Measurements from ENCODE around the gene KSR2. TPM values are rescaled to one million over a fixed set of nuclear protein-coding genes. Genes with fewer than 3 reads are reported as not detected.
A peak's percentile ranks its signal among the peaks of the same experiment; 100 is the strongest.
"Not testable (repeated sequence)": the region's sequence is repeated elsewhere in the genome, so short reads cannot be mapped to it uniquely, and the experiment has no call there.

KSR2 gene
- total and polyA plus RNA-seq, 3 experiments from 2014 or later, result 0.07 to 0.11 TPM; not detected in 1

GRCh38 chr12:117643971-117644370, 324.8 kb downstream of the KSR2 start:
- POLR2A ChIA-PET, result no interaction called here
- Histone ChIP-seq H3K9me3 (ENCODE audit: low read length) (no peaks in the 10 kb centered on the region), H3K36me3 (ENCODE audit: insufficient read depth, low read length) (no peaks in the 10 kb centered on the region), H3K4me1 (ENCODE audit: insufficient read depth, low read length) (no peaks in the 10 kb centered on the region), H3K4me3 (ENCODE audit: low read length) (no peak overlapping the region), H3K27me3 (ENCODE audit: insufficient read depth, low read length, poor library complexity, severe bottlenecking) (no peaks in the 10 kb centered on the region), H3K27ac (ENCODE audit: low read depth, low read length) (no peak overlapping the region)
- H3K4me1 Mint-ChIP-seq, result no peaks in the 10 kb centered on the region
- H3K4me3 Mint-ChIP-seq, result no peak overlapping the region
- H3K36me3 Mint-ChIP-seq, result no peaks in the 10 kb centered on the region
- peaks cover 0 to 6% (median 2%) of the 10 kb centered on the region in 5 donors for H3K9me3 Mint-ChIP-seq
- no peaks in the 10 kb centered on the region for H3K27me3 Mint-ChIP-seq
- CTCF ChIA-PET, result no interaction called here
- H3K27ac Mint-ChIP-seq, result no peak overlapping the region
- no peak for DNase-seq

DNA sequence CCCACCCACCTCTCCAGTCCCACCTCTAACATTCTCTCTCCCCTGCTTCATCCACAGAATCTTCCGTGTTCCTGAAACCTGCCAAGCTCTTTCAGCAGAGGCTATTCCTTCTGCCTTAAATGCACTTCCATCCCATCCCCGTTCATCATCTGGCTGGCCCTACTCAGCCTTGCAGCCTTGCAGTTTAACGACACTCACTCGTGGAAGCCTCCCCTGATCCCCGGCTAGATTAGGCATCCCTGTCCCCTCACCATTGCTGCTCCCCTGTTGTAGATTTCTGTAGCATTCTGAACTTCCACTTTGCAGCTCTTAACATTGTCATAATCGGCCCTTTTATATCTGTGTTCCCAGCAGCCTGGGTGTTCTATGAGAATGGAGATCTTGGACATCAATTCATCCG, 326.9 kb downstream of the KSR2 start:
- POLR2A ChIA-PET, result no interaction called here
- H3K4me1 Mint-ChIP-seq, result no peaks in the 10 kb centered on the region
- H3K36me3 Mint-ChIP-seq, result no peaks in the 10 kb centered on the region
- Histone ChIP-seq H3K4me3 (ENCODE audit: low read length) (no peak overlapping the region), H3K27ac (ENCODE audit: low read depth, low read length) (no peak overlapping the region), H3K4me1 (ENCODE audit: insufficient read depth, low read length) (no peaks in the 10 kb centered on the region), H3K27me3 (ENCODE audit: insufficient read depth, low read length, poor library complexity, severe bottlenecking) (no peaks in the 10 kb centered on the region), H3K36me3 (ENCODE audit: insufficient read depth, low read length) (no peaks in the 10 kb centered on the region), H3K9me3 (ENCODE audit: low read length) (no peaks in the 10 kb centered on the region)
- H3K27ac Mint-ChIP-seq, result no peak overlapping the region
- CTCF ChIA-PET, result no interaction called here
- H3K27me3 Mint-ChIP-seq, result no peaks in the 10 kb centered on the region
- DNase-seq, result no peak
- H3K9me3 Mint-ChIP-seq, result peaks cover 0 to 8% (median 8%) of the 10 kb centered on the region in 5 donors
- H3K4me3 Mint-ChIP-seq, result peak overlapping the region in 1 of 7 donors; percentile 18

DNA sequence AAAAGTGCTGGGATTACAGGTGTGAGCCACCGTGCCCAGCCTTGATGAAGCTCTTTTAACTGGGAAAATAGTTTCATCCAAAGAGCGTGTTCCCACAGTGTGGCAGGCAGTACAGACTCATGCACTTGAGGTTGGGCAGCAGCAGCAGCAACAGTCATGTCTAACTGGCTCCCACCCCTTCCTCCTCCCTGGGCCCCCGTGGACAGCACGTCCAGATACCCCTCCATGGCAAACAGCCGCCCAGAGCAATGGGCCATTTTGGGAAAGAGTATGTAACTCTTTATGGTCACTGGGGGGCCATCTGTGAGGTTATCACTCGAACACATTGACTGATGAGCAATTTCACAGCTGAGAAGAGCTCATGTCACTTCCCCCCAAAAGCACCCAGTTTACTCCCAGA, 328.3 kb downstream of the KSR2 start:
- no peaks in the 10 kb centered on the region for H3K9me3 ChIP-seq (ENCODE audit: low read length)
- Mint-ChIP-seq H3K4me3 (no peak overlapping the region), H3K27ac (no peak overlapping the region), H3K27me3 (no peaks in the 10 kb centered on the region), H3K4me1 (no peaks in the 10 kb centered on the region), H3K9me3 (peaks cover 0 to 12% (median 8%) of the 10 kb centered on the region in 5 donors), H3K36me3 (no peaks in the 10 kb centered on the region)
- no peaks in the 10 kb centered on the region for H3K36me3 ChIP-seq (ENCODE audit: insufficient read depth, low read length)
- no peaks in the 10 kb centered on the region for H3K4me1 ChIP-seq (ENCODE audit: insufficient read depth, low read length)
- H3K27me3 ChIP-seq (ENCODE audit: insufficient read depth, low read length, poor library complexity, severe bottlenecking), result no peaks in the 10 kb centered on the region
- H3K27ac ChIP-seq (ENCODE audit: low read depth, low read length), result no peak overlapping the region
- DNase-seq, result no peak
- ChIA-PET POLR2A (no interaction called here), CTCF (interaction anchor here (0.9 kb wide), 1 partner anchor 21 kb away, joined by 3 read pairs; no protein-coding TSS in a partner anchor)
- H3K4me3 ChIP-seq (ENCODE audit: low read length), result no peak overlapping the region

- H3K4me3 Mint-ChIP-seq, result no peak overlapping the region
- peaks cover 0 to 12% (median 3%) of the 10 kb centered on the region in 5 donors for H3K9me3 Mint-ChIP-seq
Observed at GRCh38 chr12:117629454-117629853, 339.3 kb downstream of the KSR2 start.

DNA sequence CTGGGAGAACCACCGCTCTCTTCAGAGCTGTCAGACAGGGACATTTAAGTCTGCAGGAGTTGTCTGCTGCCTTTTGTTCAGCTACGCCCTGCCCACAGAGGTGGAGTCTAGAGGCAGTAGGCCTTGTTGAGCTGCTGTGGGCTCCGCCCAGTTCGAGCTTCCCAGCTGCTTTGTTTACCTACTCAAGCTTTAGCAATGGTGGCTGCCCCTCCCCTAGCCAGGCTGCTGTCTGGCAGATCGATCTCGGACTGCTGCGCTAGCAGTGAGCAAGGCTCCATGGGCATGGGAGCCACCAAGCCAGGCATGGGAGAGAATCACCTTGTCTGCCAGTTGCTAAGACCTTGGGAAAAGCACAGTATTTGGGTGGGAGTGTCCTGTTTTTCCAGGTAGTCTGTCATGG, 340.1 kb downstream of the KSR2 start:
- H3K27me3 Mint-ChIP-seq, result peaks cover 0 to 13% of the 10 kb centered on the region in 2 donors
- H3K27me3 ChIP-seq (ENCODE audit: insufficient read depth, low read length, poor library complexity, severe bottlenecking); H3K4me3 ChIP-seq (ENCODE audit: low read length); H3K4me1 Mint-ChIP-seq; H3K36me3 Mint-ChIP-seq; POLR2A ChIA-PET; H3K4me3 Mint-ChIP-seq; H3K4me1 ChIP-seq (ENCODE audit: insufficient read depth, low read length); H3K36me3 ChIP-seq (ENCODE audit: insufficient read depth, low read length); H3K9me3 ChIP-seq (ENCODE audit: low read length); H3K27ac ChIP-seq (ENCODE audit: low read depth, low read length); H3K27ac Mint-ChIP-seq; CTCF ChIA-PET; DNase-seq: not testable (repeated sequence)
- peaks cover 0 to 13% (median 7%) of the 10 kb centered on the region in 5 donors for H3K9me3 Mint-ChIP-seq

More at GRCh38 chr12:117629454-117629853, 339.3 kb downstream of the KSR2 start:
- CTCF ChIA-PET, result no interaction called here
- no peak for DNase-seq
- H3K4me3 ChIP-seq (ENCODE audit: low read length), result no peak overlapping the region
- no peaks in the 10 kb centered on the region for H3K36me3 ChIP-seq (ENCODE audit: insufficient read depth, low read length)
- H3K9me3 ChIP-seq (ENCODE audit: low read length), result no peaks in the 10 kb centered on the region
- H3K27me3 Mint-ChIP-seq, result peaks cover 0 to 10% of the 10 kb centered on the region in 2 donors
- no peaks in the 10 kb centered on the region for H3K4me1 ChIP-seq (ENCODE audit: insufficient read depth, low read length)
- POLR2A ChIA-PET, result no interaction called here
- H3K27ac Mint-ChIP-seq, result no peak overlapping the region
- no peak overlapping the region for H3K27ac ChIP-seq (ENCODE audit: low read depth, low read length)
- no peaks in the 10 kb centered on the region for H3K36me3 Mint-ChIP-seq
- no peaks in the 10 kb centered on the region for H3K27me3 ChIP-seq (ENCODE audit: insufficient read depth, low read length, poor library complexity, severe bottlenecking)
- H3K4me1 Mint-ChIP-seq, result no peaks in the 10 kb centered on the region

- no peaks in the 10 kb centered on the region for H3K9me3 ChIP-seq (ENCODE audit: low read length)
- CTCF ChIA-PET, result no interaction called here
- DNase-seq, result no peak
- H3K27me3 Mint-ChIP-seq, result peaks cover 0 to 8% of the 10 kb centered on the region in 2 donors
- H3K9me3 Mint-ChIP-seq, result peaks cover 0 to 20% (median 10%) of the 10 kb centered on the region in 5 donors
- H3K27ac Mint-ChIP-seq, result no peak overlapping the region
- no peaks in the 10 kb centered on the region for H3K36me3 Mint-ChIP-seq
- no peaks in the 10 kb centered on the region for H3K4me1 Mint-ChIP-seq
- H3K27me3 ChIP-seq (ENCODE audit: insufficient read depth, low read length, poor library complexity, severe bottlenecking), result no peaks in the 10 kb centered on the region
- H3K27ac ChIP-seq (ENCODE audit: low read depth, low read length), result no peak overlapping the region
- no peaks in the 10 kb centered on the region for H3K36me3 ChIP-seq (ENCODE audit: insufficient read depth, low read length)
- POLR2A ChIA-PET, result no interaction called here
- no peak overlapping the region for H3K4me3 Mint-ChIP-seq
- no peak overlapping the region for H3K4me3 ChIP-seq (ENCODE audit: low read length)
- H3K4me1 ChIP-seq (ENCODE audit: insufficient read depth, low read length), result no peaks in the 10 kb centered on the region
Observed at GRCh38 chr12:117622741-117623140, 346.0 kb downstream of the KSR2 start.

DNA sequence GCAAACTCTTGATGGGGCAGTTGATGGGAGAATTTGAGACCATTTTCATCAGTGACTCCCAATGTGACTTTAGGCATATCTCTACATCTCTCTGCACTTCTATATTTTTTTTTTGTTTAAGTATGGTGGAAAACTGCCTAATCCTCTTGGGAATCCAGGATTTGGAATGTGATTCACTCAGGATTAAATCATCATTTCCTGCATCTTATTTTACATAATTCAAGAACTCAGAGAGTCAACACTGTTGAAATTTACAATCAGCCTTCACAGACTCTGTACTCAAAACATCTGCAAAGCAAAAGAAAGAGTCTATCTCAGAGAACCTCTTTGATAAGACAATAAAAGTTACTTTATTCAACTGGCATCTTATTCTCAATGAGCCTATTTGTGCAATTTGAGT, 346.7 kb downstream of the KSR2 start:
- CTCF ChIA-PET, result no interaction called here
- peaks cover 3 to 20% (median 10%) of the 10 kb centered on the region in 5 donors for H3K9me3 Mint-ChIP-seq
- no peak for DNase-seq
- Histone ChIP-seq H3K27me3 (ENCODE audit: insufficient read depth, low read length, poor library complexity, severe bottlenecking) (no peaks in the 10 kb centered on the region), H3K9me3 (ENCODE audit: low read length) (no peaks in the 10 kb centered on the region), H3K27ac (ENCODE audit: low read depth, low read length) (no peak overlapping the region), H3K4me3 (ENCODE audit: low read length) (no peak overlapping the region), H3K36me3 (ENCODE audit: insufficient read depth, low read length) (no peaks in the 10 kb centered on the region), H3K4me1 (ENCODE audit: insufficient read depth, low read length) (no peaks in the 10 kb centered on the region)
- H3K4me3 Mint-ChIP-seq, result no peak overlapping the region
- POLR2A ChIA-PET, result no interaction called here
- peaks cover 0 to 8% of the 10 kb centered on the region in 2 donors for H3K27me3 Mint-ChIP-seq
- no peak overlapping the region for H3K27ac Mint-ChIP-seq
- no peaks in the 10 kb centered on the region for H3K36me3 Mint-ChIP-seq
- no peaks in the 10 kb centered on the region for H3K4me1 Mint-ChIP-seq

- no peak overlapping the region for H3K4me3 Mint-ChIP-seq
- no peak for DNase-seq
- Histone ChIP-seq H3K4me1 (ENCODE audit: insufficient read depth, low read length) (no peaks in the 10 kb centered on the region), H3K9me3 (ENCODE audit: low read length) (no peaks in the 10 kb centered on the region), H3K27ac (ENCODE audit: low read depth, low read length) (no peak overlapping the region), H3K27me3 (ENCODE audit: insufficient read depth, low read length, poor library complexity, severe bottlenecking) (no peaks in the 10 kb centered on the region), H3K36me3 (ENCODE audit: insufficient read depth, low read length) (no peaks in the 10 kb centered on the region), H3K4me3 (ENCODE audit: low read length) (no peak overlapping the region)
- H3K36me3 Mint-ChIP-seq, result no peaks in the 10 kb centered on the region
- no peaks in the 10 kb centered on the region for H3K4me1 Mint-ChIP-seq
- H3K27me3 Mint-ChIP-seq, result peaks cover 0 to 4% of the 10 kb centered on the region in 2 donors
- ChIA-PET CTCF (no interaction called here), POLR2A (no interaction called here)
- peaks cover 0 to 9% (median 0%) of the 10 kb centered on the region in 5 donors for H3K9me3 Mint-ChIP-seq
- H3K27ac Mint-ChIP-seq, result no peak overlapping the region
Observed at GRCh38 chr12:117607778-117608177, 361.0 kb downstream of the KSR2 start.

DNA sequence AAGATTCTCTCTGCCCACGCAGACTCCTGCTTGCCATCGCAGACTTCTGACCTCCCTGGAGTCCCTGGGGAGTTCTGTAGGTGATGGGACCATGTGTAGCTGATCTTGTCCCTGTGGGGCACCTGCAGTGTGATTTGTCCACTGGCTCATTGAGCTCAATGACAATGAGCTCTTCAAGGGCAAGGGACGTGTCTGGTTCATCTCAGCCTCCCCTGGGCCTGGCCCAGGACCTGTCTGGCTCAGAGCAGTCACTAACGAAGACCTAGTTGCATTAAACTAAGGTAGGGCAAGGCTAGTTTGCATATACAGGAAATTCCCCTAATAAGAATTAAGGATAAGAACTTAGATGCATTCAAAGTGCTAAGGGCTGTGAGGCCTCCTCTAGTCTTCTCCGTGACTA, 361.8 kb downstream of the KSR2 start:
- ChIA-PET POLR2A (no interaction called here), CTCF (no interaction called here)
- no peaks in the 10 kb centered on the region for H3K36me3 ChIP-seq (ENCODE audit: insufficient read depth, low read length)
- no peaks in the 10 kb centered on the region for H3K4me1 ChIP-seq (ENCODE audit: insufficient read depth, low read length)
- H3K27ac ChIP-seq (ENCODE audit: low read depth, low read length), result no peak overlapping the region
- H3K27me3 ChIP-seq (ENCODE audit: insufficient read depth, low read length, poor library complexity, severe bottlenecking), result no peaks in the 10 kb centered on the region
- no peaks in the 10 kb centered on the region for H3K36me3 Mint-ChIP-seq
- peaks cover 0 to 4% of the 10 kb centered on the region in 2 donors for H3K27me3 Mint-ChIP-seq
- DNase-seq, result no peak
- no peaks in the 10 kb centered on the region for H3K4me1 Mint-ChIP-seq
- no peak overlapping the region for H3K27ac Mint-ChIP-seq
- H3K9me3 Mint-ChIP-seq, result peaks cover 0 to 9% (median 0%) of the 10 kb centered on the region in 5 donors
- no peaks in the 10 kb centered on the region for H3K9me3 ChIP-seq (ENCODE audit: low read length)
- H3K4me3 ChIP-seq (ENCODE audit: low read length), result no peak overlapping the region
- no peak overlapping the region for H3K4me3 Mint-ChIP-seq

All from CD8-positive, alpha-beta memory T cell (primary cell).